Ramos (cell line): ENCODE data around the gene CEP192.

Experiments used
- in situ Hi-C: fragments of 300-500 bp; cut with MboI; formaldehyde crosslinking; loops from one replicate; pipeline ENCODE4 v1.14.3; 2022; ENCODE audit warnings: low sequenced_read_pairs; ENCODE audit not compliant: unreplicated experiment

The CEP192 gene

GRCh38 chr18:13136056-13136903 lies 145.1 kb downstream of the CEP192 start:
- in situ Hi-C loops: no loop called here

GRCh38 chr18:13136904-13137669 lies 145.9 kb downstream of the CEP192 start:
- in situ Hi-C loops: no loop called here

- in situ Hi-C loops: no loop called here
These were observed 146.7 kb downstream of the CEP192 start for GRCh38 chr18:13137670-13138419.

- in situ Hi-C loops: no loop called here
These were observed 147.4 kb downstream of the CEP192 start for GRCh38 chr18:13138420-13139139.

GRCh38 chr18:13139885-13140450 lies 148.8 kb downstream of the CEP192 start:
- in situ Hi-C loops: no loop called here

GRCh38 chr18:13141209-13141608 lies 150.0 kb downstream of the CEP192 start:
- in situ Hi-C loops: no loop called here

GRCh38 chr18:13145636-13146190 lies 154.6 kb downstream of the CEP192 start:
- in situ Hi-C loops: no loop called here

- in situ Hi-C loops: no loop called here
These were observed 156.0 kb downstream of the CEP192 start for GRCh38 chr18:13147130-13147529.

GRCh38 chr18:13151656-13152055 lies 160.5 kb downstream of the CEP192 start:
- in situ Hi-C loops: loop anchor here (25.0 kb wide), 1 partner anchor 414 kb away; no protein-coding TSS in a partner anchor

GRCh38 chr18:13158428-13158827 lies 167.3 kb downstream of the CEP192 start:
- in situ Hi-C loops: loop anchor here (25.0 kb wide), 1 partner anchor 421 kb away; no protein-coding TSS in a partner anchor

GRCh38 chr18:13159579-13159978 lies 168.4 kb downstream of the CEP192 start:
- in situ Hi-C loops: loop anchor here (25.0 kb wide), 1 partner anchor 422 kb away; no protein-coding TSS in a partner anchor

GRCh38 chr18:13161276-13161899 lies 170.2 kb downstream of the CEP192 start:
- in situ Hi-C loops: loop anchor here (25.0 kb wide), 1 partner anchor 424 kb away; no protein-coding TSS in a partner anchor

- in situ Hi-C loops: loop anchor here (25.0 kb wide), 1 partner anchor 426 kb away; no protein-coding TSS in a partner anchor
These were observed 172.2 kb downstream of the CEP192 start for GRCh38 chr18:13163167-13163927.

- in situ Hi-C loops: loop anchor here (25.0 kb wide), 1 partner anchor 427 kb away; no protein-coding TSS in a partner anchor
These were observed 173.2 kb downstream of the CEP192 start for GRCh38 chr18:13164406-13164805.

- in situ Hi-C loops: loop anchor here (25.0 kb wide), 1 partner anchor 429 kb away; no protein-coding TSS in a partner anchor
These were observed 174.7 kb downstream of the CEP192 start for GRCh38 chr18:13165636-13166423.

- in situ Hi-C loops: loop anchor here (25.0 kb wide), 1 partner anchor 436 kb away; no protein-coding TSS in a partner anchor
These were observed 182.5 kb downstream of the CEP192 start for GRCh38 chr18:13173578-13174145.
